PC-9 (cell line): ENCODE measurements around the gene CEP170B.
"Not testable (repeated sequence)": the region's sequence is repeated elsewhere in the genome, so short reads cannot be mapped to it uniquely, and the experiment has no call there.

ENCODE experiments used
- EZH2 ChIP-seq: fragments of 200-600 bp; sonication (generic); IDR thresholded peaks from 2 replicates; pipeline ENCODE4 v1.8.0; 2017; ENCODE audit warnings: antibody characterized with exemption, low read depth
- TF ChIP-seq, protein P1 (sequence below): fragments of 200-600 bp; sonication (generic); conservative IDR thresholded peaks from 2 replicates; pipeline ENCODE4 v1.6.1; 2017; ENCODE audit warnings: mixed run types, antibody characterized with exemption, mild to moderate bottlenecking, moderate library complexity

DNA sequence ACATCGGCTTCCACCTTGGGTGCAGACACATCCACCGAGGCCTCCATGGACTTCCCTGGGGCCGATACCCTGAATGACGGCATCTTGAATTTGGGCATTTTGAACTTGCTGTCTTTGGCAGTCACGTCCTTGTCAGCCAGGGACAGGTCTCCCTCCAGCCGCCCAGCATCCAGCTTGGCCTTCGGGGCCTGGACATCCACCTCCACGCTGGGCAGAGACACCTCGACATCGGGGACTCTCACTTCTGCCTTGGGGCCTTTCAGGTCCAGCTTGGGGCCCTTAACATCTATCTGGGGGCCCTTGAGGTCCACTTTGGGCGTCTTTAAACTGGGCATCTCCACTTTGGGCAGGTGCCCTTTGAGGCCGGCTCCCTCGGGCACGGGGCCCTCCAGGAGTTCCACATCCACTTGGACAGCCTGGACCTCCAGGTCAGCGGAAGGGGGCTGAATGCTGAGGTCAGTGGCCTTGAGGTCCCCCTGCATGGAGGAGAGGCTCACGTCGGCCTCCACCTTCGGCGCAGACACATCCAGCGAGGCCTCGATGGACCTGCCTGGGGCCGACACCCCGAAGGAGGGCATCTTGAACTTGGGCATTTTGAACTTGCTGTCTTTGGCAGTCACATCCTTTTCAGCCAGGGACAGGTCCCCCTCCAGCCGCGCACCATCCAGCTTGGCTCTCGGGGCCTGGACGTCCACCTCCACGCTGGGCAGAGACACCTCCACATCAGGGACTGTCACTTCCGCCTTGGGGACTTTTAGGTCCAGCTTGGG is 79.6 kb downstream of the CEP170B start:
- TF ChIP-seq, protein P1, sequence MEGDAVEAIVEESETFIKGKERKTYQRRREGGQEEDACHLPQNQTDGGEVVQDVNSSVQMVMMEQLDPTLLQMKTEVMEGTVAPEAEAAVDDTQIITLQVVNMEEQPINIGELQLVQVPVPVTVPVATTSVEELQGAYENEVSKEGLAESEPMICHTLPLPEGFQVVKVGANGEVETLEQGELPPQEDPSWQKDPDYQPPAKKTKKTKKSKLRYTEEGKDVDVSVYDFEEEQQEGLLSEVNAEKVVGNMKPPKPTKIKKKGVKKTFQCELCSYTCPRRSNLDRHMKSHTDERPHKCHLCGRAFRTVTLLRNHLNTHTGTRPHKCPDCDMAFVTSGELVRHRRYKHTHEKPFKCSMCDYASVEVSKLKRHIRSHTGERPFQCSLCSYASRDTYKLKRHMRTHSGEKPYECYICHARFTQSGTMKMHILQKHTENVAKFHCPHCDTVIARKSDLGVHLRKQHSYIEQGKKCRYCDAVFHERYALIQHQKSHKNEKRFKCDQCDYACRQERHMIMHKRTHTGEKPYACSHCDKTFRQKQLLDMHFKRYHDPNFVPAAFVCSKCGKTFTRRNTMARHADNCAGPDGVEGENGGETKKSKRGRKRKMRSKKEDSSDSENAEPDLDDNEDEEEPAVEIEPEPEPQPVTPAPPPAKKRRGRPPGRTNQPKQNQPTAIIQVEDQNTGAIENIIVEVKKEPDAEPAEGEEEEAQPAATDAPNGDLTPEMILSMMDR: not testable (repeated sequence)
- not testable (repeated sequence) for TF ChIP-seq EZH2
